ENCODE results near the gene RUNDC3A. TPM values are rescaled to one million over a fixed set of nuclear protein-coding genes. Genes with fewer than 3 reads are reported as not detected.
A peak's percentile ranks its signal among the peaks of the same experiment; 100 is the strongest.

The RUNDC3A gene
- total RNA-seq, 2 experiments from 2014 or later, result 0.22 TPM; not detected in 1

DNA sequence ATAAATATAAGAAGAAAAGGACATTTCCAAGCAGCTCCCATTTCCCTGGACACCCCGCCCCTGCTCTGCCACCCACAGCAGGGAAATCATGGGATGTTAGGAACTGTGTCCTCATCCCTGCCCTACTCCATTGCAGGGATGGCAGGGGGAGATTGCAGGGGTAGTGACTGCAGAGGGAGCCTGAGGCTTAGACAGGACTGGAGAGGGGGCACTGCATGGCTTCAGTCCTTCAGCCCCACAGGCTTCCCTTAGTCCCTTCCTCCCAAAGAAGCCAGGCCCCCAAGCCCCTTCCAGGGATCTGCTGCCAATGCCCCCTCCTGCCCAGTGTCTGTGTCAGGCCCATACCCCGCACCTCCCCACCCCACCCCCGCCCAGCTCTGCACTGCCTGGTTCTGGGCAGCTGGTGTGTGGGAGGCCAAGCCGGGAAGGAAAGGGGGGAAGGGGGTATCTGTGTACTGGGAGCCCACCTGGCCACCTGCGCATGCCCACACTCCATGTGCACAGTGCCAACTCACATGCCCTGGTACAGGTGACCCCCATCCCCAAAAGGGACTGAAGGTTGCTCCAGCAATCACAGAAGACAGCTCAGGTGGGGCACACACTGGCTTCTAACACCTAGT, 3.3 kb downstream of the RUNDC3A start:
- POLR2A ChIA-PET, result interaction anchor here (0.8 kb wide), 1 partner anchor 17 kb away, joined by 3 read pairs; no protein-coding TSS in a partner anchor

DNA sequence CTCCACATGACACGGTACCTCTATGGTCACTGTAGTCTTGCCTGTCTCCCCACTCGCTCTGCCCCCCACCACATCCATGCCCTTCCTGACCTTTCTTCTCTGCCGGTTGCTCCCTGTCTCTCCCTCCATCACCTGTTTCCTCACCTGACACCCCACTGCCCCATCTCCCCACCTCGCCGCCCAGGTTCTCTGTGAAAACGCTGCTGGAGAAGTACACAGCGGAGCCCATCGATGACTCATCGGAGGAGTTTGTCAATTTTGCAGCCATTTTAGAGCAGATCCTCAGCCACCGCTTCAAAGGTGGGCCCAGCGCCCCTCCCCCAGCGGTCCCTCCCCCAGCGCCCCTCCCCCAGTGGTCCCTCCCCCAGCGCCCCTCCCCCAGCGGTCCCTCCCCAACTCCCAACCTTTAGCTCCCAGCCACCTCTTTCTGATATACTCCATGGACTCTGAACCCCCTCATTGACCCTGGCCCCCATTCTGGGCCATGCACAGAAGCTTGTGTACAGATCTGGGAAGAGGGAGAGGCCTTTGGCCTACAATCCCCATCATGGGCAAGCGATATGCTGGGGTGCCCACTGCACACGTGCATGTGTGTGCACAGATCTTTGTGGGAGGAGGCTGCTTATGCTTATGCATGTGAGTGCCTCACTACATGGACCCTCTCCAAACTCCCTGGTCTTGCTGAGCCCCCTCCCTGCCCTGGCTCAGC, 4.1 kb downstream of the RUNDC3A start:
- no peak overlapping the region for H3K27ac Mint-ChIP-seq
- peaks cover 18% of the 10 kb centered on the region for H3K4me1 Mint-ChIP-seq (ENCODE audit: low read depth)
- peaks cover 30% of the 10 kb centered on the region for H3K27me3 Mint-ChIP-seq
- no peak overlapping the region for H3K4me3 Mint-ChIP-seq
- ChIA-PET CTCF (no interaction called here), POLR2A (interaction anchor here (0.8 kb wide), 1 partner anchor 16 kb away, joined by 3 read pairs; no protein-coding TSS in a partner anchor)
- intact Hi-C loops (cut with micrococcal nuclease), result no loop called here
- H3K36me3 Mint-ChIP-seq (ENCODE audit: low read depth), result no peaks in the 10 kb centered on the region
- no peaks in the 10 kb centered on the region for H3K9me3 Mint-ChIP-seq
- DNase-seq, result no peak
- no peak for TF ChIP-seq CTCF (IDR thresholded peaks at IDR 0.05)
- ATAC-seq, result no peak

More for the DNA sequence above, 3.3 kb downstream of the RUNDC3A start:
- Mint-ChIP-seq H3K36me3 (ENCODE audit: low read depth) (no peaks in the 10 kb centered on the region), H3K4me3 (no peak overlapping the region), H3K9me3 (no peaks in the 10 kb centered on the region), H3K27ac (no peak overlapping the region), H3K27me3 (peaks cover 29% of the 10 kb centered on the region), H3K4me1 (ENCODE audit: low read depth) (peaks cover 21% of the 10 kb centered on the region)
- CTCF ChIA-PET, result no interaction called here
- no peak for TF ChIP-seq CTCF (IDR thresholded peaks at IDR 0.05)
- ATAC-seq, result no peak
- DNase-seq, result no peak
- intact Hi-C loops (cut with micrococcal nuclease), result no loop called here

GRCh38 chr17:44314031-44314430, 5.6 kb downstream of the RUNDC3A start:
- Mint-ChIP-seq H3K27me3 (peaks cover 30% of the 10 kb centered on the region), H3K9me3 (no peaks in the 10 kb centered on the region), H3K4me3 (no peak overlapping the region), H3K36me3 (ENCODE audit: low read depth) (peaks cover 2% of the 10 kb centered on the region), H3K27ac (no peak overlapping the region), H3K4me1 (ENCODE audit: low read depth) (peaks cover 15% of the 10 kb centered on the region)
- intact Hi-C loops (cut with micrococcal nuclease), result no loop called here
- ATAC-seq, result no peak
- ChIA-PET CTCF (interaction anchor here (1.6 kb wide), 1 partner anchor 40 kb away, joined by 4 read pairs; no protein-coding TSS in a partner anchor), POLR2A (interaction anchor here (0.5 to 1.8 kb wide), 4 partner anchors 93 to 308 kb away, joined by 3 to 8 read pairs (median 5); no protein-coding TSS in a partner anchor)
- no peak for DNase-seq
- no peak for TF ChIP-seq CTCF (IDR thresholded peaks at IDR 0.05)

DNA sequence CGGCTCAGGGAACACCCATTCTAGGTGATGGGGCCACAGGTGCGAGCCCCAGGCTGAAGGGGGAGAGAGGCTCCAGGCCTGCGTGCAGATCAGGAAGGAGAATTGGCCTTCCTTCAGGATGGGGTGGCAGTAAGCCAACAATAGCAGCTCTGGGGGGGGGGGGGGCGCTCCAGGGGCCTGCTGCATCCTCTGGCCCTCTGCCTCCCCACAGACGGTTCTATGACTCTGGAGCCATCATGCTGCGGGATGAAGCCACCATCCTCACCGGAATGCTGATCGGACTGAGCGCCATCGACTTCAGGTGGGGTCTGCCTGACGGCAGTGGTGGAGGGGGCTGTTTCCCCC, 6.1 kb downstream of the RUNDC3A start:
- DNase-seq (no peak), ATAC-seq (no peak)
- Mint-ChIP-seq H3K4me3 (peak overlapping the region; percentile 37), H3K9me3 (no peaks in the 10 kb centered on the region), H3K27me3 (peaks cover 30% of the 10 kb centered on the region), H3K36me3 (ENCODE audit: low read depth) (peaks cover 6% of the 10 kb centered on the region), H3K4me1 (ENCODE audit: low read depth) (peaks cover 13% of the 10 kb centered on the region), H3K27ac (no peak overlapping the region)
- ChIA-PET CTCF (interaction anchor here (1.4 to 1.6 kb wide), 3 partner anchors 22 to 105 kb away, joined by 3 to 4 read pairs (median 4); no protein-coding TSS in a partner anchor), POLR2A (interaction anchor here (0.6 to 1.8 kb wide), 4 partner anchors 93 to 307 kb away, joined by 3 to 8 read pairs (median 5); no protein-coding TSS in a partner anchor)
- no peak for TF ChIP-seq CTCF (IDR thresholded peaks at IDR 0.05)
- intact Hi-C loops (cut with micrococcal nuclease), result no loop called here
